H9 (cell line): ENCODE measurements around the gene TNFRSF1B. TPM values are rescaled to one million over a fixed set of nuclear protein-coding genes. Genes with fewer than 3 reads are reported as not detected.
A peak's percentile ranks its signal among the peaks of the same experiment; 100 is the strongest.

ENCODE experiments used
- DNase-seq: peaks from one replicate; pipeline ENCODE4 v3.0.0-alpha.2; 2017
- H2AFZ ChIP-seq: one replicate; pipeline ENCODE4 v1.6.1; 2013; ENCODE audit warnings: mild to moderate bottlenecking, low read length, control low read depth, moderate library complexity
- H2AK5ac ChIP-seq: 2 replicates; pipeline ENCODE4 v1.6.1; 2013; ENCODE audit warnings: low read length, control low read depth, mixed read lengths; ENCODE audit not compliant: insufficient read length
- H2BK120ac ChIP-seq: one replicate; pipeline ENCODE4 v1.6.1; 2013; ENCODE audit warnings: low read depth, mild to moderate bottlenecking, low read length, control low read depth, inconsistent platforms; ENCODE audit not compliant: poor library complexity, severe bottlenecking
- H2BK12ac ChIP-seq: 2 replicates; pipeline ENCODE4 v1.6.1; 2013; ENCODE audit warnings: low read length, control low read depth, mixed read lengths, low read depth; ENCODE audit not compliant: insufficient read length
- H2BK15ac ChIP-seq: 2 replicates; pipeline ENCODE4 v1.6.1; 2013; ENCODE audit warnings: low read depth, low read length, control low read depth
- H2BK20ac ChIP-seq: one replicate; pipeline ENCODE4 v1.6.1; 2013; ENCODE audit warnings: low read depth, mild to moderate bottlenecking, low read length, control low read depth, inconsistent platforms; ENCODE audit not compliant: poor library complexity, severe bottlenecking
- H2BK5ac ChIP-seq: 2 replicates; pipeline ENCODE4 v1.6.1; 2013; ENCODE audit warnings: low read length, control low read depth, mixed read lengths; ENCODE audit not compliant: insufficient read length
- H3K14ac ChIP-seq: 2 replicates; pipeline ENCODE4 v1.6.1; 2013; ENCODE audit warnings: low read length, control low read depth; ENCODE audit not compliant: insufficient read depth
- H3K18ac ChIP-seq: 2 replicates; pipeline ENCODE4 v1.6.1; 2013; ENCODE audit warnings: low read depth, mild to moderate bottlenecking, mixed read lengths, low read length, control low read depth; ENCODE audit not compliant: insufficient read length
- H3K23ac ChIP-seq: 2 replicates; pipeline ENCODE4 v1.6.1; 2013; ENCODE audit warnings: low read length, control low read depth, mixed read lengths, low read depth; ENCODE audit not compliant: insufficient read length
- H3K23me2 ChIP-seq: 2 replicates; pipeline ENCODE4 v1.6.1; 2013; ENCODE audit warnings: low read depth, mild to moderate bottlenecking, mixed read lengths, low read length, control low read depth; ENCODE audit not compliant: insufficient read length, poor library complexity, severe bottlenecking
- H3K27ac ChIP-seq: 2 replicates; pipeline ENCODE4 v1.5.1; 2013; ENCODE audit warnings: low read length, control low read depth, mixed read lengths, low read depth; ENCODE audit not compliant: insufficient read length
- H3K27me3 ChIP-seq: 2 replicates; pipeline ENCODE4 v1.6.1; 2013; ENCODE audit warnings: low read length, control low read depth, inconsistent platforms; ENCODE audit not compliant: insufficient read depth
- H3K4ac ChIP-seq: 2 replicates; pipeline ENCODE4 v1.6.1; 2013; ENCODE audit warnings: low read depth, mild to moderate bottlenecking, control low read depth, inconsistent platforms, low read length, moderate library complexity
- H3K4me1 ChIP-seq: 2 replicates; pipeline ENCODE4 v1.6.1; 2013; ENCODE audit warnings: low read length, control low read depth, inconsistent platforms; ENCODE audit not compliant: insufficient read depth
- H3K4me2 ChIP-seq: 2 replicates; pipeline ENCODE4 v1.6.1; 2013; ENCODE audit warnings: low read length, control low read depth, mixed read lengths; ENCODE audit not compliant: insufficient read length, insufficient read depth
- H3K56ac ChIP-seq: 2 replicates; pipeline ENCODE4 v1.6.1; 2013; ENCODE audit warnings: low read depth, mild to moderate bottlenecking, mixed read lengths, low read length, control low read depth; ENCODE audit not compliant: insufficient read length
- H3K79me1 ChIP-seq: 2 replicates; pipeline ENCODE4 v1.6.1; 2013; ENCODE audit warnings: low read depth, mild to moderate bottlenecking, moderate library complexity, low read length, control low read depth, inconsistent platforms; ENCODE audit not compliant: insufficient read depth, poor library complexity, severe bottlenecking
- H3K79me2 ChIP-seq: 2 replicates; pipeline ENCODE4 v1.6.1; 2013; ENCODE audit warnings: low read length, control low read depth, inconsistent platforms; ENCODE audit not compliant: insufficient read depth
- H3K9ac ChIP-seq: 2 replicates; pipeline ENCODE4 v1.6.1; 2013; ENCODE audit warnings: low read length, control low read depth, mixed read lengths; ENCODE audit not compliant: insufficient read length; ENCODE audit errors: extremely low read depth
- H3K9me3 ChIP-seq: one replicate; pipeline ENCODE4 v1.6.1; 2013; ENCODE audit warnings: low read depth, low read length, inconsistent platforms; ENCODE audit not compliant: control insufficient read depth
- H3T11ph ChIP-seq: one replicate; pipeline ENCODE4 v1.6.1; 2013; ENCODE audit warnings: mild to moderate bottlenecking, low read length, control low read depth, inconsistent platforms
- H4K20me1 ChIP-seq: one replicate; pipeline ENCODE4 v1.6.1; 2013; ENCODE audit not compliant: control insufficient read depth, insufficient read length, insufficient read depth
- H4K5ac ChIP-seq: 2 replicates; pipeline ENCODE4 v1.6.1; 2013; ENCODE audit warnings: low read depth, mild to moderate bottlenecking, mixed read lengths, low read length, control low read depth; ENCODE audit not compliant: insufficient read length
- H4K8ac ChIP-seq: replicated peaks from 2 replicates; pipeline ENCODE4 v1.6.1; 2013; ENCODE audit warnings: low read length, control low read depth, mixed read lengths, low read depth; ENCODE audit not compliant: insufficient read length
- H4K91ac ChIP-seq: 2 replicates; pipeline ENCODE4 v1.6.1; 2013; ENCODE audit warnings: low read depth, mild to moderate bottlenecking, moderate library complexity, mixed read lengths, low read length, control low read depth; ENCODE audit not compliant: insufficient read length
- H3K27ac Mint-ChIP-seq, 3 experiments: 2 replicates in 2 of 3; 3 replicates in 1 of 3; pipeline ENCODE4 v1.8.0; 2020 to 2021; ENCODE audit warnings: mixed read lengths in 3 of 3, mild to moderate bottlenecking in 1 of 3, moderate library complexity in 1 of 3
- H3K27me3 Mint-ChIP-seq: 2 replicates; pipeline ENCODE4 v1.8.0; 2021; ENCODE audit warnings: low read depth, mild to moderate bottlenecking, moderate library complexity, mixed read lengths
- H3K36me3 Mint-ChIP-seq, 3 experiments: 2 replicates in 2 of 3; 3 replicates in 1 of 3; pipeline ENCODE4 v1.8.0; 2020 to 2021; ENCODE audit warnings: low read depth in 3 of 3, mixed read lengths in 3 of 3; ENCODE audit not compliant: insufficient read depth in 1 of 3
- H3K4me1 Mint-ChIP-seq, 2 experiments: 2 replicates each; pipeline ENCODE4 v1.8.0; 2020; ENCODE audit warnings: mixed read lengths in 2 of 2
- H3K4me3 Mint-ChIP-seq, 2 experiments: 2 replicates in 1 of 2; 3 replicates in 1 of 2; pipeline ENCODE4 v1.8.0; 2020 to 2021; ENCODE audit warnings: mild to moderate bottlenecking in 2 of 2, mixed read lengths in 2 of 2, moderate library complexity in 1 of 2
- H3K9me3 Mint-ChIP-seq, 2 experiments: 2 replicates in 1 of 2; 3 replicates in 1 of 2; pipeline ENCODE4 v1.8.0; 2020; ENCODE audit warnings: mild to moderate bottlenecking in 2 of 2, mixed read lengths in 2 of 2, moderate library complexity in 1 of 2
- WGBS: extraction: QIAGEN DNeasy Blood & Tissue Kit; methylation state at CpG from one replicate; pipeline ENCODE4 v1.1.7; 2013; ENCODE audit warnings: missing lambda C conversion rate, low lambda C conversion rate, mixed read lengths; ENCODE audit not compliant: insufficient read length; ENCODE audit errors: extremely low coverage; 5-methylcytosine and 5-hydroxymethylcytosine counted together
- total RNA-seq: library from RNA; stranded (reverse); gene quantifications from 2 replicates; pipeline ENCODE4 v1.2.1, GENCODE V29; 2021
- TF ChIP-seq, protein P1 (sequence below): fragments of 200-600 bp; sonication (generic); conservative IDR thresholded peaks from 3 replicates; pipeline ENCODE4 v1.8.0; 2021; ENCODE audit warnings: antibody characterized with exemption, mild to moderate bottlenecking

The TNFRSF1B gene
- total RNA-seq, 1 experiment from 2014 or later, result 0.57 TPM

DNA sequence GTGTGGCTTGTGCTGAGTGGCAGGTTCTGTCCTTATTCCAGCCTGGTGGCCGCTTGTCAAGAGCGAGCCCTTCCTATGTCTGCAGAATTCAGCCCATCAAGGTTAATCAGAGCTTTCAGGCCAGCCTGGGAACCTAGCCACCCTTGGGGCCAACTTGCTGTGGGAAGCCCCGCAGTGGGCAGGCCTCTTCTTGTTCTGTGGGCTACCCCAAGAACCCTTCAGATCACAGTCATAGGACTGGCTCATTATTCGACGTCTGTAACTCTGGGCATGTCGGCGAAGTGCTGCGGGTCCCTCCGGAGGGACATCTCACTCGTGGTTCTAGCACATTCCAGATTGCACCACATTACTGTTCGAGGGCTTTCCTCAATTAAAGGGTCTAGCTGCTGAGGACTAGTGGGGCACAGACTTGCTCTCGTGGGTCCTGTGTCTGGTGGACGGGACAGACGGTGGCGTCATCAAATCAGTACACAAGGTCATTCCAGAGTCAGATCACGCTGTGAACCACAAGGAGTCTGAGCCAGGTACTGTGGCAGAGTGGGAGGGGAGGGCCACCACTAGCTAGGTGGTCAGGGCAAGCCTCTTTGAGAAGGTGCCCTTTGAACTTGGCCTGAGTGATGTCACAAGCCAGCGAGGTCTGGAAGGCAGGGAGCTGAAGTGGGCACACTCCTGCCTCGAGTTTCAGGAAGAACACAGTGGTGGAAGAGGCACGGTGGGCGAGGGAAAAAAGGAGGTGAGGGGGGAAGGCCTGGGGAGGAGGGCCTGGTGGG lies 20.3 kb upstream of the TNFRSF1B start:
- Histone ChIP-seq H2AFZ (no peak overlapping the region), H3K79me2 (no peaks in the 10 kb centered on the region), H2BK5ac (no peak overlapping the region), H4K20me1 (no peaks in the 10 kb centered on the region), H3K23me2 (no peaks in the 10 kb centered on the region), H2BK20ac (no peak overlapping the region), H3K4me2 (no peak overlapping the region), H4K5ac (no peak overlapping the region), H3K4me1 (no peaks in the 10 kb centered on the region), H2AK5ac (no peak overlapping the region), H4K91ac (no peak overlapping the region), H3T11ph (no peak overlapping the region), H3K4ac (no peak overlapping the region), H2BK120ac (no peak overlapping the region), H3K79me1 (no peaks in the 10 kb centered on the region), H3K23ac (no peak overlapping the region), H3K27ac (no peak overlapping the region), H3K9me3 (no peaks in the 10 kb centered on the region), H3K56ac (no peak overlapping the region), H2BK12ac (no peak overlapping the region), H3K9ac (no peak overlapping the region), H2BK15ac (no peak overlapping the region), H3K18ac (no peak overlapping the region), H4K8ac (no peak overlapping the region), H3K27me3 (no peaks in the 10 kb centered on the region), H3K14ac (0 out of 2 replicates have a peak overlapping the region, but pooled peaks have one; percentile 39)
- Mint-ChIP-seq H3K36me3 (no peaks in the 10 kb centered on the region), H3K4me1 (peaks cover 9 to 16% of the 10 kb centered on the region in 2 experiments), H3K9me3 (no peaks in the 10 kb centered on the region; a peak in 1 of 5 replicates), H3K27ac (peak overlapping the region; percentile 34 to 89 (median 52); a peak in 2 of 7 replicates), H3K4me3 (peak overlapping the region in 1 of 2 experiments; percentile 28; a peak in 1 of 5 replicates), H3K27me3 (peaks cover 7% of the 10 kb centered on the region)
- no CpG with 5 or more reads among the region's 20 CpGs for WGBS
- TF ChIP-seq, protein P1, sequence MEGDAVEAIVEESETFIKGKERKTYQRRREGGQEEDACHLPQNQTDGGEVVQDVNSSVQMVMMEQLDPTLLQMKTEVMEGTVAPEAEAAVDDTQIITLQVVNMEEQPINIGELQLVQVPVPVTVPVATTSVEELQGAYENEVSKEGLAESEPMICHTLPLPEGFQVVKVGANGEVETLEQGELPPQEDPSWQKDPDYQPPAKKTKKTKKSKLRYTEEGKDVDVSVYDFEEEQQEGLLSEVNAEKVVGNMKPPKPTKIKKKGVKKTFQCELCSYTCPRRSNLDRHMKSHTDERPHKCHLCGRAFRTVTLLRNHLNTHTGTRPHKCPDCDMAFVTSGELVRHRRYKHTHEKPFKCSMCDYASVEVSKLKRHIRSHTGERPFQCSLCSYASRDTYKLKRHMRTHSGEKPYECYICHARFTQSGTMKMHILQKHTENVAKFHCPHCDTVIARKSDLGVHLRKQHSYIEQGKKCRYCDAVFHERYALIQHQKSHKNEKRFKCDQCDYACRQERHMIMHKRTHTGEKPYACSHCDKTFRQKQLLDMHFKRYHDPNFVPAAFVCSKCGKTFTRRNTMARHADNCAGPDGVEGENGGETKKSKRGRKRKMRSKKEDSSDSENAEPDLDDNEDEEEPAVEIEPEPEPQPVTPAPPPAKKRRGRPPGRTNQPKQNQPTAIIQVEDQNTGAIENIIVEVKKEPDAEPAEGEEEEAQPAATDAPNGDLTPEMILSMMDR, result no peak
- DNase-seq, result no peak
